Suppressor macrophage treated with lipopolysaccharide for 4 hours (primary cell): ENCODE results near the gene FMC1.
A peak's percentile ranks its signal among the peaks of the same experiment; 100 is the strongest.
"Not testable (repeated sequence)": the region's sequence is repeated elsewhere in the genome, so short reads cannot be mapped to it uniquely, and the experiment has no call there.

ENCODE experiments used
- DNase-seq: peaks from one replicate; pipeline ENCODE4 v3.0.0-alpha.2; 2020

FMC1 gene

DNA sequence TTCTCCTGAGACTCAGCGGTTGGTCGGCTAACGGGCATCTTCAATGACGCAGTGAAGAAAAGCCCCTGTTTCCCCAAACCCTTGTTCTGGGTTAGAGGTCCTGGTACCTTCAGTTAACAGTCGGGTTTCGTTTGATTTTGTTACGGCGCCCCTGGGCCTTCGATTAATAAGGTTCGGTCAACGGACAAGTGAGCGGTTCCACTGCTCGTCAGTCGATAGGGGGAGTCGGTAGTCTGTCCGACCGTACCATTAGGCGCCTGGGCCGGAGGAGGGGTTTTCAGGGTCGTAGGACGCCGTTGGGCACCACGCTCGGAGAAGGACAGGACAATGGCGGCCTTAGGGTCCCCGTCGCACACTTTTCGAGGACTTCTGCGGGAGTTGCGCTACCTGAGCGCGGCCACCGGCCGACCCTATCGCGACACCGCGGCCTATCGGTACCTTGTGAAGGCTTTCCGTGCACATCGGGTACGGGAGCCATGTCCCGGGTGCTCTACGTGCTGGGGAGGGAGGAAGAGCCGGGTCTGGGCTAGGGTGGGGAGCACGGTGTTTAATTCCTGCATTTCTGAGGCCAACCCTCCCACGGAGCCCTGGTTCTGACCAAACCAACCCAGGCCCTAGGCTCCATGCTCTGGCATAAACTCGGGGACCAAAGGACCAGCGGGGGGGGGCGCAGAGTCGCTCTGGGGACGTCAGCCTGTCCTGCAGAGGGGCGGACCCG, at the start of gene FMC1:
FMC1 (plus strand) TSS at position 280 of the 718 bp plus-strand sequence; CDS start at position 328, 48 bp downstream.
- peak; percentile 92 for DNase-seq

GRCh38 chr7:139292821-139293220, 48.3 kb upstream of the FMC1 start:
- DNase-seq: no peak

GRCh38 chr7:139293534-139293933, 47.6 kb upstream of the FMC1 start:
- no peak for DNase-seq

DNA sequence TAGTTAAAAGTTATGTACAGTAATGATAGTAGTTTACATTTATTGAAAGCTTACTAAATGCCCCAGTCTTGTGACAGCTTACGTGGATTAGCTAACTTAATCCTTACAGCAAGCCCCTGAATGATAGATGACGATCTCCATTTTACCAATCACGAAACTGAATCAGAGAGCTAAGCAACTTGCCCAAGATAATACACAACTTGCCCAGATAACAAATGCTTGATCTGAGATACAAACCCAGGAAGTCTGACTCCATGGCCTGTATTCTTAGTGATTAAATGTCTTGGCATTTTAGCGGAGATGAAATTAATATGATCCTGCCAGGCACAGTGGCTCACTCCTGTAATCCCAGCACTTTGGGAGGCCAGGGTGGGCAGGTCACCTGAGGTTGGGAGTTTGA, 46.9 kb upstream of the FMC1 start:
- DNase-seq: no peak

DNA sequence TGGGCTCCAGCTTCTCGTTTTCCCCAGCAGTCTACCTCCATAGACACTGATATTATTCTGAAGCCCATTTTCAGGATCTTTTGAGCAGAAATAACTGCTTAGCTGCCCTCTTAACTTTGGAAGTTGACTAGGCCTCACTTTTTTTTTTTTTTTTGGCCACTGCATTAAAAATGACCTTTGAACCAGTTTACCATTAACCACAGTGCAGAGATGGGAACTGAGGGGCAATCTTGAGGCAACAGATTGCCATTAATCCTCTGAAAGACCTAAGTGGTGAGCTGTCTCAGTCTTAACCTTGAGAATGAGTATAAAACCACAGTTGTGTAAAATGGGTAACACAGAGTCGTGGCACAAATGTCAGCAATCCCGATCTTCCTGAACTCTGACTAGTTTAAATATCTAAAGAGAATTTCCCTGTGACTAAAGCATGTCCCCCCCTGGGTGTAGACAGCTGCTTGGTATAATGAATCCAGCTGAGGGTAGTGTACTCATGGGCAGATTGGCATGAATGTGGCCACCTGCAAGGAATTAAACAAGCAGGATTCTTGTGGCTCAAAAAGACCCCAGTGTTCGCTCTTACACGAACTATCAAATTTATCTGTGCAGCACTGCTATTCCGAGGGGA, 46.1 kb upstream of the FMC1 start:
- no peak for DNase-seq

GRCh38 chr7:139297795-139298194, 43.3 kb upstream of the FMC1 start:
- DNase-seq: no peak

DNA sequence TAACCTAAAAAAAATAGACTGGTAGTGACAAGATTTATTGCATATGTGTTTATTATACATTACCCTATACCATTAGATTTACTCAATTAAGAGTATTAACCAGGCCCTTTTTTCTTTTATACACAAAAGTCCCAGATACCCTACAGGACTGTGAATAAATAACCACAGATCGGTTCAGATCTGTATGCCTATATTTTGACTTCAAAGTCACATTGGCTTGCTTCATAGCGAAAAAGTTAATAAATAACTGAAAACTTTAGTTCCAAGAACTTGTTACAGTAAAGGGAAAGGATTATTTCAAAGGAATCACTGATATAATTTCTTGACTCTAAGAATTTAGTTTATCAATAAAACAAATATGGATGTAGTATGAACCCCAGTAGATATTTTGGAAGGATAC, 41.8 kb upstream of the FMC1 start:
- DNase-seq: no peak

- no peak for DNase-seq
Measured at GRCh38 chr7:139300390-139300789, 40.7 kb upstream of the FMC1 start.

GRCh38 chr7:139304517-139304916, 36.6 kb upstream of the FMC1 start:
- no peak for DNase-seq

GRCh38 chr7:139317939-139318505, 23.1 kb upstream of the FMC1 start:
- DNase-seq: no peak

GRCh38 chr7:139321071-139321745, 19.9 kb upstream of the FMC1 start:
- no peak for DNase-seq

DNA sequence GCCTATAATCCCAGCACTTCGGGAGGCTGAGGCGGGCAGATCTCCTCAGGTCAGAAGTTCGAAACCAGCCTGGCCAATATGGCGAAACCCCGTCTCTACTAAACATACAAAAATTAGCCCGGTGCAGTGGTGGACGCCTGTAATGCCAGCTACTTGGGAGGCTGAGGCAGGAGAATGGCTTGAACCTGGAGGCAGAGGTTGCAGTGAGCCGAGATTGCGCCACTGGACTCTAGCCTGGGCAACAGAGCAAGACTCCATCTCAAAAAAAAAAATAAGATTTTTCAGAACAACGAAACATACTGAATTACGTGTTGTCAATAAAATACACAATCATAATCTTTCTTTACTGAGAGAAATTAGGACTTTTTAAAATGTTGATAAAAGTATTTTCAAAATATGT, 16.4 kb upstream of the FMC1 start:
- not testable (repeated sequence) for DNase-seq

GRCh38 chr7:139328375-139328774, 12.8 kb upstream of the FMC1 start:
- DNase-seq: no peak

DNA sequence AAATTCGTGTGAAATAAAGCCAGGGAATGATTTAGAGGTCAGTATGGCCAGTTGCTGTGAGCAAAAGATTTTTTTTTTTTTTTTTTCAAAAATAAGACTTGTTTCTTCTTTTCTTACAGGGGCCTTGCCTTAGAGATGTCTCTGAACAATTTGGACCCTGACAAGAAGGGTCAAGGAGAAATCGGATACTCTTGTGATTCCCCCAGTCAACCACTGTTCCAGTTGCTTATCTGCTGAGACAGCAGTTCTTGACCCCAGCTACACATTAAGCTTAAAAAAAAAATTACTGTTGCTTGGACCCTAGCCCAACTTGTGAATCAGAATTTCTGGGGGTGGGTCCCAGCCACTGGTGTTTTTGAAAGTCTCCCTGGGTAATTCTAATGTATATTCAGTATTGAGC, 12.0 kb upstream of the FMC1 start:
- DNase-seq: no peak

DNA sequence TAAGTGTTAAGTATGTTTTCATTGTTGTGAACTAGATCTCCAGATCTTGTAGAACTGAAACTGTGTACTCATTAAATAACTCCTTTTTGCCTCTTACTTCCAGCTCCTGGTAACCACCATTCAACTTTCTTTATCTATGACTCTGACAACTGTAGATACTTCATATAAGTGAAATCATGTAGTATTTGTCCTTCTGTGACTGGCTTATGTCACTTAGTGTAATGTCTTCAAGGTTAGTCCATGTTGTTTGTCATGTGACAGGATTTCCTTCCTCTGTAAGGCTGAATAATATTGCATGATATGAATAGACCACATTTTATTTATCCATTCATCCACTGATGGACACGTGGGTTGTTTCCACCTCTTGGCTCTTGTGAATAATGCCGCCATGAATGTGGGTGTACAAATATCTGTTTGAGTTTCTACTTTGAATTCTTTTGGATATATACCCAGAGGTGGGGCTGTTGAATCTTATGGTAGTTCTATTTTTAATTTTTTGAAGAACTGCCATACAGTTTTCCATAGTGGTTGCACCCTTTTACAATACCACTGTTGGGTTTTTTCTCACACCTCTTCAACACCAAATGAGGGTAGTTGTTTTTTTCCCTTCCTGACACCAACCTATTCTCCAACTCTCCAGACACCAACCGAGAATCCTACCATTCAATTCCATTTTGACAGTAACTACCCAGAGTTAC, 10.7 kb upstream of the FMC1 start:
- DNase-seq: no peak

DNA sequence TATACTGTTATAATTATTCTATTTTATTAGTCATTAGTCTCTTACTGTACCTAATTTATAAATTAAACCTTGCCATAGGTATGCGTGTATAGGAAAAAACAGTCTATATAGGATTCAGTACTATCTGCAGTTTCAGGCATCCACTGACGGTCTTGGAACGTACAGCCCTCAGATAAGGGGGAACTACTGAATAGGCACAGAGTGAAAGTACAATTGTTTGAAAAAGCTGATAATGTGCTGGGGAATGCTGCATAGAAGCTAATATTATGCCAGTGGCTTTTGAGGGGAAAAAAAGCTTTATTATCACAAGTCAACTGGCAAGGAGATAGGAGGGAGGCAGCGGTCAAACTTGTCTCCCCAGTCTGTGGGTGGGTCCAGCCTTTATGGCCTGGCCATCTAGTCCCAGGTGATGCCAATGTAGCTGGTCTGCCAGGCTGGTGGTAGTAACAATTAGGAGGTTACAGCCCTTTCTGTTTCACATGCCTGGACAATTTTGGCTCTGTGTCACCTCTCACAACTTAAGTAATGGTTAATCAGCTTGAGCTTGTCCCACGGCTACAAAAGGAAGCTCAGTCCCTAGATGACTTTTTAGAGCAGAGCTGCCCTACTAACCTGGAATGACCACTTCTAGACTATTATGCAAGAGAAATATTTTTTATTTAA, 8.3 kb upstream of the FMC1 start:
- DNase-seq: no peak

DNA sequence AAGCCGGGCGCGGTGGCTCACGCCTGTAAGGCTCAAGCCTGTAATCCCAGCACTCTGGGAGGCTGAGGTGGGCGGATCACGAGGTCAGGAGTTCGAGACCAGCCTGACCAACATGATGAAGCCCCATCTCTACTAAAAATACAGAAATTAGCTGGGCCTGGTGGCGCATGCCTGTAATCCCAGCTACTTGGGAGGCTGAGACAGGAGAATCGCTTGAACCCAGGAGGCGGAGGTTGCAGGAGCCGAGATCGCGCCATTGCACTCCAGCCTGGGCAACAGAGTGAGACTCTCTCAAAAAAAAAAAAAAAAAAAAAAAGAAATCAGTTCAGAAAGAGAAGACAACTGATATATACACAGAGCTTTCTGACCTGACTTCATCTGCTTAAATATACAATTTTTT, 7.7 kb upstream of the FMC1 start:
- not testable (repeated sequence) for DNase-seq

- no peak for DNase-seq
Measured at GRCh38 chr7:139334399-139335150, 6.6 kb upstream of the FMC1 start.

DNA sequence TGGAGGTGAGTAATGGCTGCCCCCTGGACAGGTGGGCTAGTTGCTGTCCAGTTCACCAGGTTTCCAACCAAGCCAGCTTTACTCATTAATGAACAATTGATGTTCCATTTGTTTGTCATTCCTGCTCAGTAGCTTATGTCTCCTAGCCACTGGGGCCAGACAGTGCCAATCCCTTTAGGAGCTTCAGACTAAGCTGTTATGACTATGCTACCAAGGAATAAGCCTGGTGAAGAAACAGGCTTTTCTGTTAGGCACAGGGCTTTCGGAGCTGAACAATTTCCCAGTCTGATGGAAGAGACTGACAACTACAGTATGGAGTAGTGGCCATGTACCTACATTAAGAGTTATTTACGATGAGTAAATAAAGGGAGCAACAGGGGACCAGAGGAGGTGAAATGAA, 2.1 kb upstream of the FMC1 start:
- DNase-seq: no peak

GRCh38 chr7:139339698-139340036, 1.5 kb upstream of the FMC1 start:
- no peak for DNase-seq

- peak; percentile 99 for DNase-seq
Measured at GRCh38 chr7:139340037-139340807, 915 bp upstream of the FMC1 start.

- no peak for DNase-seq
Measured at GRCh38 chr7:139340808-139341057, 404 bp upstream of the FMC1 start.
